H1 (cell line): ENCODE results near the gene HOXA13. TPM values are rescaled to one million over a fixed set of nuclear protein-coding genes. Genes with fewer than 3 reads are reported as not detected.
A peak's percentile ranks its signal among the peaks of the same experiment; 100 is the strongest.

Source experiments
- ASH2L ChIP-seq: fragments of 200-600, 300-600 bp; sonication (generic); IDR thresholded peaks from one replicate; pipeline ENCODE4 v1.7.1; 2017; ENCODE audit warnings: low read length
- ATF3 ChIP-seq: IDR thresholded peaks from 2 replicates; pipeline ENCODE4 v1.6.1; 2011; ENCODE audit warnings: low read depth, mild to moderate bottlenecking, low read length; ENCODE audit not compliant: insufficient read depth
- CTBP2 ChIP-seq: IDR thresholded peaks from 2 replicates; pipeline ENCODE4 v1.7.0; 2011; ENCODE audit warnings: borderline replicate concordance, mild to moderate bottlenecking, moderate library complexity, mixed read lengths, low read length; ENCODE audit not compliant: insufficient read depth, insufficient read length
- EZH2 ChIP-seq: fragments of 200-600 bp; sonication (generic); IDR thresholded peaks from 2 replicates; pipeline ENCODE4 v1.7.1; 2012; ENCODE audit warnings: low read depth, mild to moderate bottlenecking, moderate library complexity, low read length, inconsistent platforms; ENCODE audit not compliant: severe bottlenecking
- GABPA ChIP-seq: IDR thresholded peaks from 2 replicates; pipeline ENCODE4 v1.6.1; 2011; ENCODE audit warnings: mild to moderate bottlenecking, low read length, moderate library complexity, borderline replicate concordance; ENCODE audit not compliant: insufficient read depth
- MAFK ChIP-seq: IDR thresholded peaks from 2 replicates; pipeline ENCODE4 v1.6.1; 2012; ENCODE audit warnings: low read depth, mild to moderate bottlenecking, improper control_type of control experiment, low read length
- MAX ChIP-seq: IDR thresholded peaks from 2 replicates; pipeline ENCODE4 v1.6.1; 2012; ENCODE audit warnings: inconsistent platforms
- NANOG ChIP-seq: IDR thresholded peaks from 2 replicates; pipeline ENCODE4 v1.6.1; 2011; ENCODE audit warnings: low read length, low read depth, mild to moderate bottlenecking, inconsistent platforms; ENCODE audit not compliant: insufficient read depth, poor library complexity, severe bottlenecking
- RNF2 ChIP-seq: fragments of 200-900, 300-1000 bp; sonication (generic); IDR thresholded peaks from 2 replicates; pipeline ENCODE4 v1.7.1; 2016; ENCODE audit warnings: borderline replicate concordance, low read depth, mild to moderate bottlenecking, antibody characterized with exemption, low read length; ENCODE audit not compliant: poor library complexity, severe bottlenecking; ENCODE audit errors: missing control alignments
- TCF12 ChIP-seq: IDR thresholded peaks from 2 replicates; pipeline ENCODE4 v1.6.1; 2011; ENCODE audit warnings: low read depth, mild to moderate bottlenecking, low read length
- polyA plus RNA-seq, 7 experiments: library from polyadenylated mRNA; depleted of rRNA in 3 of 7; stranded (reverse) in 5 of 7; unstranded in 2 of 7; fragments of >200 nt in 5 of 7; fragments of 200-250 nt in 2 of 7; gene quantifications; 1 replicate in 5 of 7; 2 replicates in 1 of 7; 4 replicates in 1 of 7; pipeline versions ENCODE4 v1.2.1 to v1.2.3, GENCODE V29; 2011 to 2013; ENCODE audit warnings: missing spikeins in 2 of 7, mixed read lengths in 2 of 7
- total RNA-seq: library from RNA; stranded (reverse); fragmentation: NEBNext Ultra II Directional; extraction: Animal tissue kit (Norgen Biotek cat#: 25700); gene quantifications from 2 replicates; pipeline ENCODE4 v1.2.1, GENCODE V29; 2021

Gene HOXA13
- total and polyA plus RNA-seq, 2 of the 8 experiments (the other 6 are each of a cell fraction or from before 2014, with no cell fraction given) = not detected

GRCh38 chr7:27182861-27183681 lies 16.8 kb downstream of the HOXA13 start (continued):
- TF ChIP-seq ASH2L (peak; percentile 39), CTBP2 (peak; percentile 92), EZH2 (peak; percentile 85), MAX (0 out of 2 replicates have a peak, but pooled peaks have one; percentile 18), ATF3 (no peak), MAFK (no peak), GABPA (peak; percentile 71; the same call in 1 of the 2 replicates), NANOG (no peak), TCF12 (peak; percentile 82), RNF2 (peak; percentile 71)
